RWPE2 (cell line): ENCODE data around the gene ASIC3.

ENCODE experiments used
- ATAC-seq: fragments of 200-7000 bp; cut with Tn5 transposase; 3 replicates; pipeline ENCODE4 v1.9.1; 2021; ENCODE audit warnings: low read depth
- DNase-seq: peaks from one replicate; pipeline ENCODE4 v3.0.0-alpha.2; 2020; ENCODE audit warnings: low spot score
- H3K27ac ChIP-seq: fragments of 450-650 bp; 2 replicates; pipeline ENCODE4 v1.5.1; 2017; ENCODE audit warnings: mild to moderate bottlenecking; ENCODE audit not compliant: poor library complexity, severe bottlenecking
- H3K27me3 ChIP-seq: fragments of 250-450 bp; sonication (Bioruptor Pico); 2 replicates; pipeline ENCODE4 v1.5.1; 2021; ENCODE audit warnings: mild to moderate bottlenecking, moderate library complexity; ENCODE audit not compliant: insufficient read depth, poor library complexity, severe bottlenecking
- H3K36me3 ChIP-seq: fragments of 250-450 bp; sonication (Bioruptor Pico); 2 replicates; pipeline ENCODE4 v1.5.1; 2020; ENCODE audit warnings: low read depth, mild to moderate bottlenecking, moderate library complexity
- H3K4me1 ChIP-seq: fragments of 250-450 bp; sonication (Bioruptor Pico); 2 replicates; pipeline ENCODE4 v1.5.1; 2021; ENCODE audit warnings: mild to moderate bottlenecking, moderate library complexity; ENCODE audit not compliant: insufficient read depth, poor library complexity, severe bottlenecking
- H3K4me3 ChIP-seq: fragments of 250-450 bp; sonication (Bioruptor Pico); 2 replicates; pipeline ENCODE4 v1.5.1; 2021; ENCODE audit warnings: mild to moderate bottlenecking, moderate library complexity; ENCODE audit not compliant: severe bottlenecking
- H3K9me3 ChIP-seq: fragments of 250-450 bp; sonication (Bioruptor Pico); 2 replicates; pipeline ENCODE4 v1.5.1; 2021; ENCODE audit warnings: mild to moderate bottlenecking, moderate library complexity; ENCODE audit not compliant: severe bottlenecking
- CTCF ChIP-seq: fragments of 450-650 bp; IDR thresholded peaks from one replicate; pipeline ENCODE4 v1.5.1; 2017; ENCODE audit warnings: mild to moderate bottlenecking, moderate library complexity; ENCODE audit not compliant: poor library complexity, severe bottlenecking

The ASIC3 gene

GRCh38 chr7:151075662-151075971, 27.3 kb downstream of the ASIC3 start:
- H3K9me3 ChIP-seq = no peaks in the 10 kb centered on the region
- TF ChIP-seq CTCF = no peak
- no peak overlapping the region for H3K4me3 ChIP-seq
- DNase-seq (no peak), ATAC-seq (no peak)
- no peaks in the 10 kb centered on the region for H3K4me1 ChIP-seq
- no peaks in the 10 kb centered on the region for H3K27me3 ChIP-seq
- no peak overlapping the region for H3K27ac ChIP-seq
- H3K36me3 ChIP-seq = peaks cover 58% of the 10 kb centered on the region

- no peaks in the 10 kb centered on the region for H3K4me1 ChIP-seq
- TF ChIP-seq CTCF = no peak
- DNase-seq (no peak), ATAC-seq (no peak)
- H3K27ac ChIP-seq = no peak overlapping the region
- peaks cover 55% of the 10 kb centered on the region for H3K36me3 ChIP-seq
- no peaks in the 10 kb centered on the region for H3K9me3 ChIP-seq
- no peaks in the 10 kb centered on the region for H3K27me3 ChIP-seq
- no peak overlapping the region for H3K4me3 ChIP-seq
These were observed 27.7 kb downstream of the ASIC3 start for GRCh38 chr7:151075978-151076426.

GRCh38 chr7:151076863-151077704, 28.8 kb downstream of the ASIC3 start:
- Histone ChIP-seq H3K9me3 (no peaks in the 10 kb centered on the region), H3K4me3 (no peak overlapping the region), H3K27me3 (no peaks in the 10 kb centered on the region), H3K4me1 (peaks cover 3% of the 10 kb centered on the region), H3K27ac (no peak overlapping the region), H3K36me3 (peaks cover 50% of the 10 kb centered on the region)
- TF ChIP-seq CTCF = no peak
- ATAC-seq (no peak), DNase-seq (no peak)

GRCh38 chr7:151077705-151078232, 29.4 kb downstream of the ASIC3 start:
- Histone ChIP-seq H3K27ac (no peak overlapping the region), H3K9me3 (no peaks in the 10 kb centered on the region), H3K4me3 (no peak overlapping the region), H3K27me3 (no peaks in the 10 kb centered on the region), H3K4me1 (peaks cover 6% of the 10 kb centered on the region), H3K36me3 (peaks cover 43% of the 10 kb centered on the region)
- DNase-seq (no peak), ATAC-seq (no peak)
- no peak for TF ChIP-seq CTCF
